ENCODE data around the gene TAAR6.
"Not testable (repeated sequence)": the region's sequence is repeated elsewhere in the genome, so short reads cannot be mapped to it uniquely, and the experiment has no call there.

Gene TAAR6

DNA sequence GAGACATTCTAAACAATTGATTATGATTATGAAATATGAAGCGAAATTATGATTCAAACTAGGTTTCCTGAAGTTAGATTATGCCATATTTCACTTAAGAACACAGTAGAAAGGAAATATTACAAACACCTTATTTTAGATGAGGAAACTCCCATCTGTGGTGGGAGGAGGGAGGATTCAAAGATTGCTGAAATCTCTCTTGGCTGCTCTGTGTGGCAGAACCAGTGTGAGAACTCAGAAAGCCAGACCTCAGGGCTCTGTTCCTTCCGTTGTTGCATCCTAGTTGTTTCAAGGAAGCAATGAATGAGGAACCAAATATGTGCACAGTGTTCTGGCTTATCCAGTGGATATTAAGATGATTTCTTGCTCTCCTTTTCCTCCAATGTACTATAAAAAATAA is 17.3 kb downstream of the TAAR6 start:
- no peak for DNase-seq (ENCODE audit: extremely low spot score, insufficient read length, low read depth)
- FAIRE-seq = no peak

DNA sequence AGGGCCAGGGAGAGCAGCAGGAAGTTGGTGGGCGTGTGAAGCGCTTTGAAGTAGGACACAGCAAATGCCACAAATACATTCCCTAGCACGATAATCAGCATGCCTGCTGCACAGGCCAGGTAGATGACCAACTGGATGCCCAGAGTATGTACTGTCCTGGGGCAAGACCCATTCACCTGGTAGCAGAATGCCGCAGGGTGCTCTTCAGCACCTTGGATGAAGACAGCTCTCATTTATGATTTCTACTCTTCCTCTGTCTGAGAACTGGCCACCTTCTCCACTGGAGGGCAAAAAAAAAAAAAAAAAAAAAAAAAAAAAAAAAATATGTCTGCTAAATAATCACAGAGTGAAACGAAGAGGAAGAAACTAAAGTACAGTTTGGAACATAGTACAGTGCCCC is 19.3 kb downstream of the TAAR6 start, which contains the start of gene TAAR5:
Gene TAAR5, minus strand, starts transcription at position 288 of the 400 bp plus-strand sequence. Its CDS starts 55 bp downstream, at position 233.
- FAIRE-seq = no peak
- no peak for DNase-seq (ENCODE audit: extremely low spot score, insufficient read length, low read depth)

DNA sequence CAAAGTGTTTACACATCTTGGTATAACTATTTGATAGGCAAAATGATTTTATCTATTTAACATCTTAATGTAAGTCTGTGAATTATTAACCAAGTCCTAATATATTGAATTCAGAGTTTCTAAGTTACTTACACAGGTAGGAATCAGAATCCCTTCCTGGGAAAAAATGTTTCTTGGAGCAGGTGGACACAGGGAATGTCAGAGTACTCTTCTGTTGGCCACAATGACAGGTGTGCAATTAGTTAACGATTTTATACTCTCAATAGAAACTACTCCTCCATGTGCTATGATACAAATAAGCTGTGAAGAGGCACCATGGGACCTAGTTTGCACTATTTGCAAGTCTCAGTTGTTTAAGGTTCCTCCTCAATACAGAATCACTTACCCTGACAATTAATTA is 20.2 kb downstream of the TAAR6 start:
- no peak for FAIRE-seq

DNA sequence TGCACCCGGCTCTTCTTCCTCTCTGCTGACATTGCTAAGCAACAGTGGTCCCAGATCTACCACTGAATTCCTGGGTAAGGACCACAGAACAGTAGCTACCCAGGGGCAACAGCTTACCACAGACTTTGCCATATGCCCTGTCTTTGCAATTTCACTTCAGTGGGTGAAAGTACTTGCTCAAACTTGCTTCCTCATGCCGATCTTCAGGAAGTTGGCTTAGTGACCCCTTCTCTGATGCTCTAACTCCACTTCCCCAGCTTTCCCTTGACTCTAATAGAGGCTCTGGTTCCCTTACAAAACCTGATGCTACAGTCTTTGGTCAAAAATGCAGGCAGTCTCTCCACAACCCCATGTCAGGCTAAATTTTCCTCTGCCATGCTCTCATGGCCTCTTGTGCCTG is 22.7 kb downstream of the TAAR6 start:
- FAIRE-seq (no peak), DNase-seq (ENCODE audit: extremely low spot score, insufficient read length, low read depth) (no peak)

More for the DNA sequence above, 20.2 kb downstream of the TAAR6 start:
- DNase-seq (ENCODE audit: extremely low spot score, insufficient read length, low read depth) = no peak

DNA sequence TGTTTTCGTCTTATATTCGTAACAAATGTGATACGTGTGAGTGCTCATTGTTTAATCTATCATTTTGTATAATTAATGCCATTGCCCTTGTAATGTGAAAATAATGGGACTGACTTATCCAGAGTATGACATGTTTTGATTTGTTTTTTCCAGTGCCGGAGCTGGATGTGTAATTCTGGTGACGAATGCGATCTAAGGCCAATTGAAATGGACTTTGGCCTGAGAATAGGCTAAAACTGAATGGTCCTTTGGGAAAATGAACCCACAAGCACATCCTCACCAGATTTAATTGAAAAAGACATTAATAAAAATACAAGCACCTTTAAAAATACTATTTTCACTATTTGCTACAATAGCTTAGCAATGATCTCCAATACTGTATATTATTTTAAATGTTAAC is 26.1 kb downstream of the TAAR6 start:
- FAIRE-seq (no peak), DNase-seq (ENCODE audit: extremely low spot score, insufficient read length, low read depth) (no peak)

DNA sequence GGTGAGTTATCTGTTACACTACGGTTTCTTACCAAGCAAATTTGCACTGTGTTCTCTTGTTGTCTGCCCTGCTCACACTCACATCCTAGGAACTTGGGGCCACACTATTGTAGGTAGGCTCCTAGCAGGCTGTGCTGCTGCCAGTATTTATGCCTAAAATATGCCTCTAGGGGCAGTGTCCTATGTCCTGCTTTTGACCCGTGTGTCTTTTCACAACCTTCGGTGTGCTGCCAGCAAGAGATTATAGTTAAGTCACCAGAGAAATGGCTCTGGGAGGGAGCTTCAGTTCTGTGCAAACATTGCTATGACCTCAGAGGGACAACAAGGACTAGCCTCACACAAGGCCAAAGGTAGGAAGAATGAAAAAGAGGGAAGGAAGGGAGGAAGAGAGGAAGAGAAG is 28.4 kb downstream of the TAAR6 start:
- FAIRE-seq = peak; percentile 59
- no peak for DNase-seq (ENCODE audit: extremely low spot score, insufficient read length, low read depth)

DNA sequence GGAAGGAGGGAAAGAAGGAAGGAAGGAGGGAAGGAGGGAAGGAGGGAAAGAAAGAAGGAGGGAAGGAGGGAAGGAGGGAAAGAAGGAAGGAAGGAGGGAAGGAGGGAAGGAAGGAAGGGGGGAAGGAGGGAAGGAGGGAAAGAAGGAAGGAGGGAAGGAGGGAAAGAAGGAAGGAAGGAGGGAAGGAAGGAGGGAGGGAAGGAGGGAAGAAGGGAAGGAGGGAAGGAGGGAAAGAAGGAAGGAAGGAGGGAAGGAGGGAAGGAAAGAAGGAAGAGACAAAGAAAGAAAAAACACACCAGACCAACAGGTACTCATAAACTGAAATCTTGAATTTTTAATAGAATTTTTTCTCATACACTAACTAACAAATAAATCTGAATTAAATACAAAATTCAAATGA is 30.8 kb downstream of the TAAR6 start:
- not testable (repeated sequence) for FAIRE-seq

DNA sequence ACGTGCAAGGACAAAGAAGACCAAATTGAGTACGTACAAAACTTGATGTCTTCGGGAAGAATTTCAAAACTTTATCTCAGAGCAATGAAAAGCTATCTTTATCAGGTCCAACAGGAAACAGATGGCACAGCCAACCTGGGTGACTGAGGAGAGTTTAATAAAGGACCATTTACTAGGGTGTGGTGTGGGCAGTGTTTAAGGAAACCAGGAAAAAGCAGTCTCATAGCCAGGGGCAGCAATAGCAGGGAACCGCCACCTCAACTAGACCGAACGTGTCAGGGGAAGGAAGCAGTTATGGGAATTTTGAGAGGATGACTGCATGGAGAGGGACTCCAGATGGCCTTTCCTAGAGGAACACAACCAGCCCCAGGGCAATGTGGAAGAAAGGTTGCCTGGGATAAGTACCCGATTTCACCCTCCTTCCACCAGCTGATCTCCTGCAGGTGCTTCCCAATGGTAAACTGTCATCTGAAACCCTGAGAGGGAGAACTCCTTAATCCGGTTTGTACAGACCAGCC is 34.6 kb downstream of the TAAR6 start:
- no peak for DNase-seq (ENCODE audit: extremely low spot score, insufficient read length, low read depth)

More for the DNA sequence above, 30.8 kb downstream of the TAAR6 start:
- DNase-seq (ENCODE audit: extremely low spot score, insufficient read length, low read depth) = not testable (repeated sequence)

DNA sequence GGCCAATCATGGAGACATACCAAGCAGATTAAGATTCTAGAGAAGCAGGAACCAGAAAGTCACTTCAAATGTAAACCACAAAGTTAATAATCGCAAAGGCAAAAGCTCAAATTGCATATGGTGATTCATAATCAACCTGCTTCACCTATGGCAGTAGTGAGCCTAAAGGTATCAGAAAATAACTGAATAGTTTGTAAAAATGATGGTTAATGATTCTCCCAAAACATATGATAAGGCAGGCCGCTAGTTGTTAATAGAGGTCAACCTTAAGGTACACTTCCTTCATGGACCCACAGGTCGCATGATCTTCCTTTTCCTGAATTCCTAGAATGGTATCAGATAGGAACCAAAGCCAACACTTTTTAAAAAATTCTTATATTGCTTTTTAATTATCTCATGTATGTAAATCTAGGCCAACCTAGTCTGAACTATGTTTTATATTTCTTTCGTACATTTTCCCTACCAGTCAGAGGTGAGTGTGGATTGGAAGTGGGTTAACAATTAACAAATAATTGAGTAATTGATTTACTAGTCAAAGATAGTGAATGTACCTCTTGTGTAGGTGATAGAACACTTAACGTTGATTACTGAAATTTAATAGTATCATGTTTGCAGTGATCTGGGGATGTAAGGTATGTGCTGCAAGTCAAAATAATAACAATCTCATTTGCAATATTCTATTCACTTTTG is 37.6 kb downstream of the TAAR6 start:
- DNase-seq (ENCODE audit: extremely low spot score, insufficient read length, low read depth) = no peak
- FAIRE-seq = peak; percentile 81

More for the DNA sequence above, 34.6 kb downstream of the TAAR6 start:
- FAIRE-seq = no peak

DNA sequence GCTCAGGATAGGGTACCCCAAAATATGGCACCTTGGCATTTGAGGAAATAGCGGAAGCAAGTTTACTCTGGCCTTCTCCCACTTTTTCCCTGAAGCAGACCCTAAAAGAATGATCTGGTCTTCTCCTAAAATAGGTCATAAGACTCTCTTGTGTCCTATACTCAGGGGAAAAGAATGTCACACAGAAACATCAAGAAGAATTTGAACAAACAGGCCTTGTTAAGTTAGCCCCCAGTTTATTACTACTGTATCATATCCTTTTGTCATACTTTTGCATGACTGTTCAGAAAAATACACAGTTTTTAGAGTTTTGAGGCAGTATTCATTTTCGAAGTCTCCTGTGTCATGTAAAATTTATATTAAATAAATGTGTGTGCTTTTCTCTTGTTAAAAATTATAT is 41.5 kb downstream of the TAAR6 start:
- FAIRE-seq (no peak), DNase-seq (ENCODE audit: extremely low spot score, insufficient read length, low read depth) (no peak)

DNA sequence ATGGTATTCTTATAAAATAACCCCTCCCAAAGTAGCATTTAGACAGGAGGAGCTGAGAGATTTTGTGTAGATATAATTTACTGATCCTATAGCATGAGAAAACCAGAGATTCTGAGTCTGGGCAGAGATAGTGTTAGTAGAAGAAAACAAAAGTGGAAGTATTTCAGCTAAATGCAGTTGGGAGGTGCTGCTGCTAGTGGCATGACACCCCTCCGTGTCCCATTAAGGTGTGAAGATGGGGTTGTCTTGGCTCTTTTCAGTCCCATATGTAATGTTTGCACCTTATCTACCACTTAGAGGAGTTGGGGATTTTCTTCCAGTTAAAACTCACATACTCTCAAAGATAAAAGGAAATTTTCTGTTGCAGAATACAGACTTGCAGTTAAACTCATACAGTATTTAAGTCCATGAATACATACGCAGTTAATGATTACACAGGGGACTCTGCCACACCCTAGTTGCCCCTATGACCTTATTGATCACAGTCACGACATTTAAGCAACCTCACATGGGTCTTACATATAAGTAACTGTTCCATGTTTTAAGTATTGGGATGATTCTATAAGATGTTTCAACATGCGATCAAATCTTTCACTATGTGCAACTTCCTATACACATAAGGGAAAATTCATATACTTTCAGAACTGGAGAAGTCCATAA is 42.5 kb downstream of the TAAR6 start:
- FAIRE-seq (peak; percentile 54), DNase-seq (ENCODE audit: extremely low spot score, insufficient read length, low read depth) (no peak)

DNA sequence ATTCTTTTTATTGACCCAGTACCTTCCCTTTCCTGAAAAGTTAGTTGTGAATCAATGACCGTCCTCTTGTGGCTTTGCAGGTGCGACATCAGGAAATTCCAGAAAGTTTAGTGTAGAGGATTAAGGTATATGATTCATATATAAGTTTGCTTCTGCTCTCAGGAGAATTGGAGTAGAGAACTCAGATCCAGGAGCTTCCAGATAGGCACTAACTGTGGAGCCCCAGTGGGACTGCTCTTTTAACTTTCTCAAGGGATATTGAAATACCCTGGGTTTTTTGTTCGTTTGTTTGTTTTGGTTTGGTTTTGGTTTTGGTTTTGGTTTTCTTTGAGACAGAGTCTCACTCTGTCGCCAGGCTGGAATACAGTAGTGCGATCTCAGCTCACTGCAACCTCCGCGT is 44.4 kb downstream of the TAAR6 start:
- DNase-seq (ENCODE audit: extremely low spot score, insufficient read length, low read depth) (no peak), FAIRE-seq (peak; percentile 62)

DNA sequence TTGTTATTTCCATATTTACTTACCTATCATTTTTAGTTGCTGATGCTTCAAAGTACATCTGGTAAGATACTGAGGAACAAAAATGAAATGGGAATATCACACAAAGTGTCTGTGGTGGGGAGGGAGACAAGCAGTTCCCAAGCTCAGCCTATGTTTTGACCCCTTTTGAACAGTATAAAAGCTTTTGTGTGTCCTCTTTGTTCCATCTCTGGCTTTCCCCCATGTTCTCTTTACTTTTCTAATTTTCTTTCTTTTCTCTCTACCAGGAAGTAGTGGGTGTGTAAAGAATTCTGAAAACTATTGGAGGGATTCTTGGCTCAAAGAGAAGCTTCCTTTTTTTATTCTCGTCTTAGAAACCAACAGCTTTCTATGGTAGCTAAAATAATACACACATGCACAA is 46.6 kb downstream of the TAAR6 start:
- no peak for FAIRE-seq
- no peak for DNase-seq (ENCODE audit: extremely low spot score, insufficient read length, low read depth)

Measured in GM18507 (cell line).